Lung (tissue), 12 donors: ENCODE results near the gene DDR1. TPM values are rescaled to one million over a fixed set of nuclear protein-coding genes. Genes with fewer than 3 reads are reported as not detected.

Source experiments
- ATAC-seq: fragments of 200-7000 bp; cut with Tn5 transposase; one replicate; pipeline ENCODE4 v1.9.1; 2020; ENCODE audit warnings: moderate number of reproducible peaks; ENCODE audit not compliant: insufficient read depth, low FRiP score
- DNase-seq, 3 donors: peaks; one replicate each; pipeline ENCODE4 v3.0.0-alpha.2; 2013 to 2017
- H3K27ac ChIP-seq, 2 donors: one replicate each; pipeline ENCODE4 v1.5.1; 2013; ENCODE audit warnings: mild to moderate bottlenecking in 2 of 2, moderate library complexity in 2 of 2, control low read depth in 1 of 2, inconsistent platforms in 1 of 2, low read depth in 1 of 2, low read length in 1 of 2
- H3K27me3 ChIP-seq, 3 donors: one replicate each; pipeline ENCODE4 v1.5.1; 2013; ENCODE audit warnings: low read length in 2 of 3; ENCODE audit not compliant: control insufficient read depth in 3 of 3, insufficient read depth in 3 of 3
- H3K36me3 ChIP-seq, 4 donors: one replicate each; pipeline ENCODE4 v1.5.1; 2013; ENCODE audit warnings: low read length in 4 of 4, mild to moderate bottlenecking in 1 of 4, moderate library complexity in 1 of 4; ENCODE audit not compliant: control insufficient read depth in 4 of 4, insufficient read depth in 4 of 4
- H3K4me1 ChIP-seq, 5 donors: one replicate each; pipeline ENCODE4 v1.5.1; 2013; ENCODE audit warnings: low read length in 5 of 5, mild to moderate bottlenecking in 2 of 5, moderate library complexity in 1 of 5; ENCODE audit not compliant: control insufficient read depth in 5 of 5, insufficient read depth in 5 of 5
- H3K4me3 ChIP-seq: one replicate; pipeline ENCODE4 v1.5.1; 2013; ENCODE audit warnings: mild to moderate bottlenecking, control low read depth, moderate library complexity
- H3K9ac ChIP-seq, 2 donors: one replicate each; pipeline ENCODE4 v1.5.1; 2013; ENCODE audit warnings: low read length in 2 of 2, control low read depth in 1 of 2; ENCODE audit not compliant: insufficient read depth in 1 of 2
- H3K9me3 ChIP-seq, 4 donors: one replicate each; pipeline ENCODE4 v1.5.1; 2013; ENCODE audit warnings: low read length in 3 of 4, mild to moderate bottlenecking in 1 of 4, moderate library complexity in 1 of 4; ENCODE audit not compliant: control insufficient read depth in 4 of 4, insufficient read depth in 3 of 4
- WGBS, 2 donors: extraction: QIAGEN DNeasy Blood & Tissue Kit; methylation state at CpG; one replicate each; pipeline ENCODE4 v1.1.7; 2013; 5-methylcytosine and 5-hydroxymethylcytosine counted together
- polyA plus RNA-seq, 2 donors: library from polyadenylated mRNA; stranded (reverse); fragments of 200-250 nt; gene quantifications; one replicate each; pipeline ENCODE4 v1.2.1, GENCODE V29; 2013
- total RNA-seq, 2 donors: library from RNA; depleted of rRNA in 1 of 2; stranded (reverse); fragments of >200 nt in 1 of 2; gene quantifications; one replicate each; pipeline ENCODE4 v1.2.1, GENCODE V29; 2014 to 2021
- TF ChIP-seq, protein P1 (sequence below): IDR thresholded peaks from 2 replicates; pipeline ENCODE4 v1.5.1; 2012; ENCODE audit warnings: mild to moderate bottlenecking; ENCODE audit errors: control extremely low read depth, extremely low read depth
- donor health status: control.
- donor health status: control.
- donor health status: Bipolar disorder and iron deficiency.
- donor health status: healthy.
- donor health status: DM: yes; HTN: yes; CAD: no.

Gene DDR1
- total and polyA plus RNA-seq, 4 donors, result 39.5 to 134 (median 98.1) TPM

DNA sequence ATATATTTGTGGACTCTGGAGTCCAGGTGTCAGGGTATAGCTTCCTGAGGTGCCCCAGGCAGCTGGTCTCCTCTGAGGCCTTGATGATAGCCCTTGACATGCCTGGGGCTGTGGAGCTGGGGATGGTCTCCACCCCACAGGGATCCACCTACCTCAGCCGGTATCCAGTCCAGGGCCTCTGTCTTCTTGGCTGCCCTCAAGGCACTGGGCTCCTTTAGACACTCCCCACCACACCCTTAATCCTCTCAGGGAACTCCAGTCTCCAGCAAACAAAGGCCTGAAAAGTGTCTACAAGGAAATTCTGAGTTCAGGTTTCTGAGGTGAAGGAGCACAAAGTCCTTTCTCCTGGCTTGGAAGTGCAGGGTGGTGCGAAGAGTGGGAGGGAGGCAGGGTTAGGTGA is 44.6 kb upstream of the DDR1 start:
- Histone ChIP-seq H3K27ac (no peak overlapping the region), H3K4me3 (no peak overlapping the region), H3K36me3 (no peaks in the 10 kb centered on the region), H3K9me3 (no peaks in the 10 kb centered on the region), H3K4me1 (peaks cover 2 to 32% (median 10%) of the 10 kb centered on the region in 5 donors), H3K9ac (no peak overlapping the region), H3K27me3 (no peaks in the 10 kb centered on the region)
- DNase-seq (no peak), ATAC-seq (no peak)
- 76 to 87% methylated on average over 2 of the region's 2 CpGs for WGBS, 2 donors
- TF ChIP-seq, protein P1, sequence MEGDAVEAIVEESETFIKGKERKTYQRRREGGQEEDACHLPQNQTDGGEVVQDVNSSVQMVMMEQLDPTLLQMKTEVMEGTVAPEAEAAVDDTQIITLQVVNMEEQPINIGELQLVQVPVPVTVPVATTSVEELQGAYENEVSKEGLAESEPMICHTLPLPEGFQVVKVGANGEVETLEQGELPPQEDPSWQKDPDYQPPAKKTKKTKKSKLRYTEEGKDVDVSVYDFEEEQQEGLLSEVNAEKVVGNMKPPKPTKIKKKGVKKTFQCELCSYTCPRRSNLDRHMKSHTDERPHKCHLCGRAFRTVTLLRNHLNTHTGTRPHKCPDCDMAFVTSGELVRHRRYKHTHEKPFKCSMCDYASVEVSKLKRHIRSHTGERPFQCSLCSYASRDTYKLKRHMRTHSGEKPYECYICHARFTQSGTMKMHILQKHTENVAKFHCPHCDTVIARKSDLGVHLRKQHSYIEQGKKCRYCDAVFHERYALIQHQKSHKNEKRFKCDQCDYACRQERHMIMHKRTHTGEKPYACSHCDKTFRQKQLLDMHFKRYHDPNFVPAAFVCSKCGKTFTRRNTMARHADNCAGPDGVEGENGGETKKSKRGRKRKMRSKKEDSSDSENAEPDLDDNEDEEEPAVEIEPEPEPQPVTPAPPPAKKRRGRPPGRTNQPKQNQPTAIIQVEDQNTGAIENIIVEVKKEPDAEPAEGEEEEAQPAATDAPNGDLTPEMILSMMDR, result no peak

DNA sequence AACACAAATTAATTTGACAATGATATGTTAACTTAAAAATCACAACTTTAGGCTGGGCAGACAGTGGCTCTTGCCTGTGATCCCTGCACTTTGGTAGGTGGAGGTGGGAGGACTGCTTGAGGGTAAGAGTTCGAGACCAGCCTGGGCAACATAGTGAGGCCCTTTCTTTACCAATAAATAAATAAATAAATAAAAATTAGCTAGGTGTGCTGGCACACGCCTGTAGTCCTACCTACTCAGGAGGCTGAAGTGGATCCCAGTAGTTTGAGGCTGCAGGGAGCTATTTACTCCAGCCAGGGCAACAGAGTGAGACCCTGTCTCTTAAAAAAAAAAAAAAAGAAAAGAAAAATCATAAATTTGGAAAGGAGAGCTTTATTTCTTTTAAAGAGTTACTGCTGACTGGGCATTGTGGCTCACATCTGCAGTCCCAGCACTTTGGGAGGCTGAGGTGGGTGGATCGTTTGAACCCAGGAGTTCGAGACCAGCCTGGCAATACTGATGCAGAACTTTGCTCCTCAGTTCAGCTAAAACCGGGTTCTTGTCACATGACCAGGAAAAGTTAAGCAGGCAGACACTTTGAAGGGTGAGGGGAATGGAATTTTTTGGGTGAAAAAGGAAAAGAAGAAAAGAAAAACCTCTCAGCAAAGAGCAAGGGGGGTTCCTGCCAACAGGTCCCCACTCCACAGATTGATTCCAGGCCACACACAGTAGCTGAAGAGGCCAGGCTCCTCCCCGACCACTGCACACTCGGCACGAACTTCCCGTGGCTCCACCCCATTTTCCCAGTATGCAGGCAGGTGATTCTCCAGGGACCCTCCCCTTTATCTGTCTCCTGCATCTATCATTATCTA is 44.0 kb upstream of the DDR1 start:
- 64 to 80% methylated on average over 9 of the region's 9 CpGs for WGBS, 2 donors
- DNase-seq (no peak), ATAC-seq (no peak)
- Histone ChIP-seq H3K4me3 (no peak overlapping the region), H3K36me3 (no peaks in the 10 kb centered on the region), H3K9me3 (no peaks in the 10 kb centered on the region), H3K4me1 (peaks cover 2 to 32% (median 10%) of the 10 kb centered on the region in 5 donors), H3K27me3 (no peaks in the 10 kb centered on the region), H3K9ac (no peak overlapping the region), H3K27ac (no peak overlapping the region)
- TF ChIP-seq, protein P1, result no peak

DNA sequence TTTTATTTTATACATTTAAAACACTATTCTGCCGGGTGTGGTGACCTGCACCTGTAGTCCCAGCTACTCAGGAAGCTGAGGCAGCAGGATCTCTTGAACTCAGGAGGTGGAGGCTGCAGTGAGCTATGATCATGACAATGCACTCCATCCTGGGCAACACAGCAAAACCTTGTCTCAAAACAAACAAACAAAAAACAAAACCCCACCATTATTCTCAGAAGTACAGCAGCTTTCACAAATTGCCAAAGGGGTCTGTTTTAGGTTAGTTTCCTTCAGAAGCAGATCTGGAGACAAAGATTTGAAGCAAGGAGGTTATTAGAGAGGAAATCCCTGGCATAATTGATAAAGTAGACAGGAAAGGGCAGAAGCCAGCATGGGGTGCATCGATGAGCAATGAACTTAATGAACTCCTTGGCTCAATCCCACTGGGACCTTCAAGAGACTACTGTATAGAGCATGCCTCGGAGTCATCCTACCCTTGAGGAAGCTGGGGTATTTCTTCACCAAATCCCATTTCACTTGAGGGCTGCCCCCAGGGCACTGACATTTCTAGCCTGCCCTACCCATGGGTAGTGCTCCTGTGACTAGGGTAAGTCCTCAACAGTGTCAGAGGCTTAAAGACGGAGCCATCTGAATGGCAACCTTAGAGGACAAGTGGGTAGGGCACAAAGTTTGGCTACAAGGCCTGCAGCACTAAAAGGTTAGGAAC is 43.2 kb upstream of the DDR1 start:
- Histone ChIP-seq H3K9ac (no peak overlapping the region), H3K4me1 (peaks cover 2 to 32% (median 10%) of the 10 kb centered on the region in 5 donors), H3K27me3 (no peaks in the 10 kb centered on the region), H3K9me3 (no peaks in the 10 kb centered on the region), H3K27ac (no peak overlapping the region), H3K36me3 (no peaks in the 10 kb centered on the region), H3K4me3 (no peak overlapping the region)
- no peak for DNase-seq
- TF ChIP-seq, protein P1, result no peak
- WGBS, 2 donors, result 62 to 70% methylated on average over 4 of the region's 4 CpGs
- no peak for ATAC-seq
